HG03571 (cell line): ENCODE data around the gene NANS.
A peak's percentile ranks its signal among the peaks of the same experiment; 100 is the strongest.
"Not testable (repeated sequence)": the region's sequence is repeated elsewhere in the genome, so short reads cannot be mapped to it uniquely, and the experiment has no call there.

Experiments
- ATAC-seq: cut with Tn5 transposase; IDR thresholded peaks from one replicate; pipeline ENCODE4 v1.9.1; 2021; ENCODE audit not compliant: unreplicated experiment

NANS gene

GRCh38 chr9:98099898-98100297, 43.4 kb downstream of the NANS start:
- ATAC-seq: no peak

- no peak for ATAC-seq
Measured at GRCh38 chr9:98100456-98100855, 43.9 kb downstream of the NANS start.

GRCh38 chr9:98101416-98101815, 44.9 kb downstream of the NANS start:
- no peak for ATAC-seq

DNA sequence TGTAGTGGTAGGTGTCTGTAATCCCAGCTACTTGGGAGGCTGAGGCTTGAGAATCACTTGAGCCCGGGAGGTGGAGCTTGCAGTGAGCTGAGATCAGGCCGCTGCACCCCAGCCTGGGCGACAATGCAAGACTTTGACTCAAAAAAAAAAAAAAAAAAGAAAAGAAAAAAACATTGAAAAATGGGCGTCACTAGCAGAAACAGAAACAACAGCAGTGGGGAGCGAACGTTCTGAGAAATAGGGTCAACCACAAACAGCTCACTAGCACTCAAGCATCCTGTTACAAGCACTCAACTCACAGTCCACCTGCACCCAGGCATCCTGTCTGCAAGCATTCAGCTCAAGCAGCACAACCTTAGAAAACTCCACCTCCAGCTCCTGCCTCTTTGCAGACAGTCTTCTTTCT, 45.3 kb downstream of the NANS start:
- peak; percentile 95 for ATAC-seq

DNA sequence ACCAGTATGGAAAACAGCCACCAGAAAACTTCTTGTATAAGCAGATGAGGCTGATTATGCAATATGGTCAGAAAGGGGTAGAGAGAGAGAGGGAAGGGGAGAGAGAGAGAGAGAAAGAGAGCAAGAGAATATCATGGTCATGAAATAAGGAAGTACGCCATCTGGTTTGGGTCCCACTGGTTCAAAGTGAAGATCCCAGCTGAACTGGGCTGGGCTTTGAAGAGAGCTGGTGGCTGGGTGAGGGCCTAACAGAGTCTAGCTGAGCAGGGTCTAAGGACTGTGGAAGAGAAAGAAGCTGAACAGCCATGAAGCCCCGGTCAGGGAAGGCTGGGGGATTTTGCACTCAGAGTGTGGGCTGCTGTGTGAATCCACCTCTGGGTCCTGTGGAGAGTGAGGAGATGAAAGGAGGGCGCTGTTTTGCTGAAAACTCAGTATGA, 47.9 kb downstream of the NANS start:
- ATAC-seq: no peak

DNA sequence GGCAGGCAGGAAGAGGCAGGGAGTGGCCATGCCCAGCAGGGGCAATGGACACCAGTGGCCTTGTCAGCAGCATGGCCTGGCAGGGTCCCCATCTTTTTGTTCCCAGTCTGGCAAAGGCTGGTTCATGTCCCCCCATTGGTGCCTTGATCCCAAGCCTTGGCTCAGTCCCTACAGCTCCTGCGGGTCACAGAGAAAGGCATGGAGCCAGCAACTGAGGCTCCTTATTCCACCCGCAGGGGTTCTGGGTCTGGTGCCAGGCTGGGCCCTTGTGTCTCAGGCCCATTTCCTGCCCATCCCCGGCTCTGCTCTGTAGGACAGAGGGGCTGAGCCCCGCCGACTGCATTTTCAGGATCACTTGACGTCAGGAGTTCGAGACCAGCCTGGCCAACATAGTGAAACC, 48.5 kb downstream of the NANS start:
- no peak for ATAC-seq

GRCh38 chr9:98107926-98108325, 51.4 kb downstream of the NANS start:
- ATAC-seq: no peak

DNA sequence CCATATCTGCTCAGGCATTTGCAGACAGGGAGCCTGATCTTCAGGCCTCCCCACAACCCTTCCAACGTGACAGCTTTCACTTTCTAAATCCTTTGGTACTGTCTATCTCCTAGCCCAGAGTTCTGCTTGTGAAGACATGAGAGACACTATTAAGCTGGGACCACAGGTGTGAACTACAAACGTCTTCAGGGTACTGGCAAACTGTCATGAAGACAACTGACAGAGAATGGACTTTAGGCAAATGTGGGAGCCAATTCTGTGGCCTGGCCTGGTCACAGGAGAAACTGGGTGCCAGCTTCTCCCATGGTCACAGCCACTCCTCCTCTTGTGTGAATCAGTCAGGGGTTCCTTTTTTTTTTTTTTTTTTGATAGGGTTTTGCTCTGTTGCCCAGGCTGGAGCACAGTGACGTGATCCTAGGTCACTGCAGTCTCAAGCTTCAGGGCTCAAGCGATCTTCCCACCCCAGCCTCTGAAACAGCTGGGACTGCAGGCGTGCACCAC, 52.0 kb downstream of the NANS start:
- ATAC-seq: peak; percentile 64

- no peak for ATAC-seq
Measured at GRCh38 chr9:98109052-98109451, 52.5 kb downstream of the NANS start.

GRCh38 chr9:98117097-98117496, 60.6 kb downstream of the NANS start:
- ATAC-seq: not testable (repeated sequence)

DNA sequence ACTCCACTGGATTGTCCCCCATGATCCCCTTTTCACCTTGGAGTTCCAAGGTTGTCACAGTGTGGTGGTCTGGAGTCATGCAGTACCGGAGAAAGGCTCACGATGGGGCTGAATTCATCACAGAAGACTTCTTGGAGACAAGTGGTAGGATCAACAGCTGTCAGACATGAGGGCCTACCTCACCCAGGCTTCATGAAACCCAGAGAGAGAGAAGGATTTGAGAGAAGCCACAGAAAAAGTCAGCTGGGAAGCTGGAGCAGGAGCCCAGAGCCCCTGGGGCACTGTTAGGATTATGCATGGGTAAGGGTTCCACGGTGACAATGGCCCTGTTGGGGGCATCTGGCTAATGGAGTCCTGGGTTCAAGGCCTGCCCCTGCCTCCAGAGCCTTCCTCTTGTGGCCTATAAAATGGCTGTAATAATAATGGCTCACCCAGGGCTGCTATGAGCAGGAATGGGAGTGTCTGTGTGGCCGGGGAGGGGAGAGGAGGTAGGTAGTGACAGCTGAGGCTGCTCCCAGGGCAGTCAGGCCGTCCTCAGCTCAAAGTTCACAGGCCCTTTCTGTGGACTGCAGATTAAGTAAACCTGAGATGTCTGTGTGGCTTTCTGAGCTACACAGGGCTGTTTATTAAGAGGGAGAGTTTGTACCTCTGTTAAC, 61.6 kb downstream of the NANS start:
- peak; percentile 33 for ATAC-seq

GRCh38 chr9:98118640-98119601, 62.4 kb downstream of the NANS start, which contains the start of gene TRIM14:
TSS of gene TRIM14 (minus strand) at chr9:98119222. CDS start at chr9:98119188, 34 bp downstream.
- ATAC-seq: peak; percentile 61

- no peak for ATAC-seq
Measured at GRCh38 chr9:98120476-98120875, 63.9 kb downstream of the NANS start.

- ATAC-seq: no peak
Measured at GRCh38 chr9:98121058-98121457, 64.5 kb downstream of the NANS start.

DNA sequence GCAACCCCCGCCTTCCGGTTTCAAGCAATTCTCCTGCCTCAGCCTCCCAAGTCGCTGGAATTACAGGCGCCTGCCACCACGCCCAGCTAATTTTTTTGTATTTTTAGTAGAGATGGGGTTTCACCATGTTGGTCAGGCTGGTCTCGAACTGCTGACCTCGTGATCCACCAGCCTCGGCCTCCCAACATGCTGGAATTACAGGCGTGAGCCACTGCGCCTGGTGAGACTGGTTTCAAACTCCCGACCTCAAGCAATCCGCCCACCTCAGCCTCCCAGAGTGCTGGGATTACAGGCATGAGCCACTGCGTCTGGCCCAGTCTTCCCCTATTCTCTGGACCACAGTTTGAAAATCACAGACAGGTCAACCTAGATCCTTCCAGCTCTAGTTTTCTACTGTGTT, 67.6 kb downstream of the NANS start:
- not testable (repeated sequence) for ATAC-seq

- ATAC-seq: no peak
Measured at GRCh38 chr9:98124637-98125426, 68.3 kb downstream of the NANS start.

GRCh38 chr9:98127226-98127625, 70.7 kb downstream of the NANS start:
- no peak for ATAC-seq

- no peak for ATAC-seq
Measured at GRCh38 chr9:98128316-98128715, 71.8 kb downstream of the NANS start.

DNA sequence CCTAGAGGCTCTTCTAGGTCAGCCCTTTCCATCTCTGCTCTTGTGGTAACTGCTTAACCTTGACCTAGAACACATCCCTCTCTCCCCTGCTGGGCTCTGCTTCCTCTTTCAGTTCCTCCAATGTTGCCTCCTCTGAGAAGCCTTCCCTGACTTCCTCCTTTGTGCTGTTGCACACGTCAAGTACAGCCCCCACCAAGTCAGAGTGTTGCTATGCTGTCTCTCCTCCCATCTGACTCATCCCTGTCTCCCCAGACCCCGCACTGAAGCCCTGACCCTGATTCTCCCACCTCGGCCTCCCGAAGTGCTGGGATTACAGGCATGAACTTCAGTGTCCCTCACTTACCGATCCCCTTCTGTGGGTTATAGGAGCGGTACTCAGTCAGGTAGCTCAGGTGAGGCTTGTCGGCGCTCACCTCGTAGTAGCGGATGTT, 72.9 kb downstream of the NANS start:
- peak; percentile 69 for ATAC-seq

DNA sequence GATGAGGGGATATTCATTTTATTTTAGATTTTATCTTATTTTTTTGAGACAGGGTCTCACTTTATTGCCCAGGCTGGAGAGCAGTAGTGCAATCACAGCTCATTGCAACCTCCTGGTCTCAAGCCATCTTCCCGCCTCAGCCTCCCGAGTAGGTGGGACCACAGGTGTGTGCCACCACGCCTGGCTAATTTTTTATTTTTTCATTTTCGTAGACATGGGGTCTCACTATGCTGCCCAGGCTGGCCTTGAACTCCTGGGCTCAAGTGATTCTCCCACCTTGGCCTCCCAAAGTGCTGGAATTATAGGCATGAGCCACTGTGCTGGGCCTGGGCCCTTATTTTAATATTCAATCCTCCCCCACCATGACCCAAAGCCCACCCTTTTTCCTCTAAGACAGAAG, 73.5 kb downstream of the NANS start:
- ATAC-seq: not testable (repeated sequence)
